Liver (tissue), 9 donors: ENCODE measurements around the gene TOB1. TPM values are rescaled to one million over a fixed set of nuclear protein-coding genes. Genes with fewer than 3 reads are reported as not detected.

Experiments used
- DNase-seq: peaks from one replicate; pipeline ENCODE4 v3.0.0-alpha.2; 2017; ENCODE audit warnings: low spot score
- H3K27ac ChIP-seq, 2 donors: one replicate each; pipeline ENCODE4 v1.7.0; 2013; ENCODE audit warnings: inconsistent platforms in 2 of 2, low read length in 2 of 2, control low read depth in 1 of 2, low read depth in 1 of 2, mild to moderate bottlenecking in 1 of 2
- H3K27me3 ChIP-seq, 4 donors: one replicate each; pipeline versions ENCODE4 v1.6.1 to v1.7.0; 2013; ENCODE audit warnings: low read length in 3 of 4, inconsistent platforms in 1 of 4, mild to moderate bottlenecking in 1 of 4, moderate library complexity in 1 of 4; ENCODE audit not compliant: control insufficient read depth in 4 of 4, insufficient read depth in 4 of 4
- H3K36me3 ChIP-seq, 4 donors: one replicate each; pipeline versions ENCODE4 v1.6.1 to v1.7.0; 2013; ENCODE audit warnings: low read length in 3 of 4, mild to moderate bottlenecking in 3 of 4, low read depth in 1 of 4, moderate library complexity in 1 of 4; ENCODE audit not compliant: control insufficient read depth in 4 of 4, insufficient read depth in 3 of 4
- H3K4me1 ChIP-seq, 4 donors: one replicate each; pipeline versions ENCODE4 v1.6.1 to v1.7.0; 2013; ENCODE audit warnings: low read length in 3 of 4, mild to moderate bottlenecking in 3 of 4, moderate library complexity in 1 of 4; ENCODE audit not compliant: control insufficient read depth in 4 of 4, insufficient read depth in 4 of 4
- H3K4me3 ChIP-seq, 3 donors: one replicate each; pipeline versions ENCODE4 v1.6.1 to v1.7.0; 2013; ENCODE audit warnings: low read length in 3 of 3, control low read depth in 1 of 3, low read depth in 1 of 3, mild to moderate bottlenecking in 1 of 3
- H3K9ac ChIP-seq, 2 donors: one replicate each; pipeline ENCODE4 v1.7.0; 2013; ENCODE audit warnings: low read length in 2 of 2, mild to moderate bottlenecking in 2 of 2, moderate library complexity in 2 of 2, control low read depth in 1 of 2, low read depth in 1 of 2
- H3K9me3 ChIP-seq, 4 donors: one replicate each; pipeline versions ENCODE4 v1.6.1 to v1.7.0; 2013; ENCODE audit warnings: low read length in 3 of 4; ENCODE audit not compliant: control insufficient read depth in 4 of 4
- EGR1 ChIP-seq, 2 donors: IDR thresholded peaks; 2 replicates each; pipeline ENCODE4 v1.6.1; 2016 to 2018; ENCODE audit warnings: antibody characterized with exemption in 2 of 2, low read depth in 2 of 2
- FOXA1 ChIP-seq: IDR thresholded peaks from 2 replicates; pipeline ENCODE4 v1.6.1; 2016; ENCODE audit warnings: antibody characterized with exemption
- FOXA2 ChIP-seq: IDR thresholded peaks from 2 replicates; pipeline ENCODE4 v1.6.1; 2016; ENCODE audit warnings: antibody characterized with exemption
- GABPA ChIP-seq, 2 donors: IDR thresholded peaks in 1 of 2; conservative IDR thresholded peaks in 1 of 2; 2 replicates each; pipeline ENCODE4 v1.6.1; 2016; ENCODE audit warnings: antibody characterized with exemption in 2 of 2, mild to moderate bottlenecking in 1 of 2, moderate library complexity in 1 of 2
- HNF4A ChIP-seq, 2 donors: conservative IDR thresholded peaks; 2 replicates each; pipeline ENCODE4 v1.6.1; 2016; ENCODE audit warnings: antibody characterized with exemption in 2 of 2, mild to moderate bottlenecking in 2 of 2
- HNF4G ChIP-seq: IDR thresholded peaks from 2 replicates; pipeline ENCODE4 v1.6.1; 2016; ENCODE audit warnings: antibody characterized with exemption
- JUND ChIP-seq, 2 donors: IDR thresholded peaks; 2 replicates each; pipeline ENCODE4 v1.6.1; 2016; ENCODE audit warnings: antibody characterized with exemption in 2 of 2
- NR2F2 ChIP-seq: IDR thresholded peaks from 2 replicates; pipeline ENCODE4 v1.6.1; 2016; ENCODE audit warnings: antibody characterized with exemption
- RXRA ChIP-seq, 2 donors: IDR thresholded peaks; 2 replicates each; pipeline ENCODE4 v1.6.1; 2017 to 2018; ENCODE audit warnings: antibody characterized with exemption in 2 of 2, mild to moderate bottlenecking in 1 of 2
- SP1 ChIP-seq: IDR thresholded peaks from 2 replicates; pipeline ENCODE4 v1.6.1; 2018; ENCODE audit warnings: antibody characterized with exemption, mild to moderate bottlenecking
- YY1 ChIP-seq: IDR thresholded peaks from 2 replicates; pipeline ENCODE4 v1.6.1; 2016; ENCODE audit warnings: antibody characterized with exemption, mild to moderate bottlenecking
- WGBS: extraction: QIAGEN DNeasy Blood & Tissue Kit; methylation state at CpG from one replicate; pipeline ENCODE4 v1.1.7; 2013; 5-methylcytosine and 5-hydroxymethylcytosine counted together
- polyA plus RNA-seq, 2 donors: library from polyadenylated mRNA; stranded (reverse) in 1 of 2; unstranded in 1 of 2; fragments of 200-250 nt in 1 of 2; fragments of >200 nt in 1 of 2; fragmentation: Nextera tagmentation in 1 of 2; extraction: Ambion mirVana in 1 of 2; gene quantifications; one replicate each; pipeline versions ENCODE4 v1.2.1 to v1.2.3, GENCODE V29; 2013 to 2015
- total RNA-seq, 2 donors: library from RNA; depleted of rRNA; stranded (reverse); fragments of >200 nt; gene quantifications; one replicate each; pipeline ENCODE4 v1.2.3, GENCODE V29; 2014
- TF ChIP-seq, protein P1 (sequence below): IDR thresholded peaks from 2 replicates; pipeline ENCODE4 v1.6.1; 2016; ENCODE audit warnings: antibody characterized with exemption
- TF ChIP-seq, protein P2 (sequence below): fragments of 150-350 bp; IDR thresholded peaks from 2 replicates; pipeline ENCODE4 v1.5.1; 2017; ENCODE audit warnings: improper control_type of control experiment, low read depth, low read length; ENCODE audit not compliant: missing input control
- TF ChIP-seq, protein P3 (sequence below): IDR thresholded peaks from 2 replicates; pipeline ENCODE4 v1.6.1; 2016; ENCODE audit warnings: antibody characterized with exemption, mild to moderate bottlenecking
- TF ChIP-seq, protein P4 (sequence below): IDR thresholded peaks from 2 replicates; pipeline ENCODE4 v1.6.1; 2016; ENCODE audit warnings: antibody characterized with exemption
- donor health status: healthy.
- donor health status: healthy.
- donor health status: healthy.
- donor health status: healthy.
- donor health status: healthy.

The TOB1 gene
- total and polyA plus RNA-seq, 4 donors: 10.2 to 132 (median 37.8) TPM

DNA sequence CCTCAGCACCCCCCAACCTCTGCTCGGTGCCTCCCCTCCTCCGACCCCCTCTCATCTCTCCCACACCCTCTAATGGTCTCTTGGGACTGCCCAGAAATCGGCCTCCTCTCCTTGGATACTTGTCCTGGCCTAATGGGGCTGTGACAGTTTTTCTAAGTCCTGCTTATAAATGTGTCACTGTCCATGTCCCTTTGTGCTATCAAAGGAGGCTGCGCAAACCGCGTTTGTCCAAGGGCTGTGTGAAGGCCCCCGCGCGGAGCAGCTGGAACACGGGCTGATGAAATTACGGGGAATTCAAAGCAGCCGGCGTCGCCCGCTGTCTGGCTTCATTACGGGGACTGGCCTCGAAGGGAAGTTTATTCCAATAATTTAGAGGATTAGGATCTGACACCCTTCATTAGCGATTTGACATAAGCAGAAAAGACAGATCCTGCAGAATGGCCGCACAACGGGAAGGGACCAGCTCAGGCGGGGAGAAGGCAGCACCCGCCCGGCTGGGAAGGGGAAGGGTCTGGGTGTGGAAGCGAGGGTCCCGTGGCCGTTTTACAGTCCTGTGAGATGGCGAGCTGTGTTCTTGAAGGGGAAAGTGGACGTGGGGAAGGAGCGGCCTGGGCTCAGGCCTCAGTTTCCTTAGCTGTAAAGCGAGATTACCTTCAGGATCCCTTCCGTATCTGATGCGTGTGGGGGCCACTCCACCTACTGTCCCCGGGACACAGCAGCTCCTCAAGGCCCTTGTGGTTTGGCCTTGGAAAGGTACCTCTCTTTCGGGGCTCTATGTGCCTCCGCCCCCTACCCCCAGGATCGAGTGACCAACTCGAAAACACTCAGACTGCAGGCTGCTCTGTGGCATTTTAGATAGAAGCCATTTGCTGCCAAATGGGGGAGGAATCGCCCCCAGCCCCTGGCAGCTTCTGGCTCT, 32.4 kb downstream of the TOB1 start:
- Histone ChIP-seq H3K9me3 (no peaks in the 10 kb centered on the region), H3K27ac (no peak overlapping the region), H3K4me1 (peaks cover 0 to 8% (median 6%) of the 10 kb centered on the region in 4 donors), H3K27me3 (no peaks in the 10 kb centered on the region), H3K36me3 (no peaks in the 10 kb centered on the region), H3K9ac (no peak overlapping the region), H3K4me3 (no peak overlapping the region)
- TF ChIP-seq, protein P1, sequence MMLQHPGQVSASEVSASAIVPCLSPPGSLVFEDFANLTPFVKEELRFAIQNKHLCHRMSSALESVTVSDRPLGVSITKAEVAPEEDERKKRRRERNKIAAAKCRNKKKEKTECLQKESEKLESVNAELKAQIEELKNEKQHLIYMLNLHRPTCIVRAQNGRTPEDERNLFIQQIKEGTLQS: no peak
- TF ChIP-seq HNF4G (no peak), FOXA2 (no peak), JUND (IDR thresholded peaks at IDR 0.05) (no peak), SP1 (no peak), HNF4A (conservative IDR thresholded peaks at IDR 0.05) (no peak), EGR1 (IDR thresholded peaks at IDR 0.05; ENCODE audit: low read depth in 2 of 2) (no peak), NR2F2 (no peak), FOXA1 (no peak), GABPA (IDR thresholded peaks at IDR 0.05 in 1 of 2, conservative IDR thresholded peaks at IDR 0.05 in 1 of 2) (no peak), RXRA (IDR thresholded peaks at IDR 0.05) (no peak)
- no peak for DNase-seq
- WGBS: 94% methylated on average over 38 of the region's 38 CpGs

DNA sequence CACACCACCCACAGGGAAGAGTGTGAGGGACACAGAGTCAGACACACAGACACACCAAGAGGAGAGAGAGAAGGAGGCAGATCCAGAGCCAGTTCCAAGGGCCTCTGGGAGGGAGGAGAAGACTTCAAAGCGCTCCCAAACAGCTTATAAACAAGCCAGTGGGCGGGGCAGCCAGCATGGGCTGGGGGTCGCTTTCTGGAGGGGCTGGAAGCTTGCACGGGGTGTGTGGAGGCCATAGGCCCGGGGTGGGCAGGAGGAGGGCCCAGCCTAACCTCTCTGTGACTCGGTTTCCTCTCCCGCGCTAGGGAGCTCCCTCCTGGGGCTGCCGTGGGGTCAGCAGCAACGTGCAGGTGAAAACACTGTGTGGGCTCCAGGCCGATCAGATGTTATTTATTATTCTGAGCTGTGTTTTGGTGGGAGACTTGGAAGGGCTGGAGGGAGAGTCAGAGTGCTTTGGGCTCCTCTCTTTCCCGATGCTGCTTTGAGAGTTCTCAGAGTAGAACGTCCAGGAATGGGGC, 33.2 kb downstream of the TOB1 start:
- no peak for DNase-seq
- no peak overlapping the region for H3K9ac ChIP-seq
- no peak overlapping the region for H3K27ac ChIP-seq
- 93% methylated on average over 13 of the region's 13 CpGs for WGBS
- no peaks in the 10 kb centered on the region for H3K36me3 ChIP-seq
- TF ChIP-seq, protein P2, sequence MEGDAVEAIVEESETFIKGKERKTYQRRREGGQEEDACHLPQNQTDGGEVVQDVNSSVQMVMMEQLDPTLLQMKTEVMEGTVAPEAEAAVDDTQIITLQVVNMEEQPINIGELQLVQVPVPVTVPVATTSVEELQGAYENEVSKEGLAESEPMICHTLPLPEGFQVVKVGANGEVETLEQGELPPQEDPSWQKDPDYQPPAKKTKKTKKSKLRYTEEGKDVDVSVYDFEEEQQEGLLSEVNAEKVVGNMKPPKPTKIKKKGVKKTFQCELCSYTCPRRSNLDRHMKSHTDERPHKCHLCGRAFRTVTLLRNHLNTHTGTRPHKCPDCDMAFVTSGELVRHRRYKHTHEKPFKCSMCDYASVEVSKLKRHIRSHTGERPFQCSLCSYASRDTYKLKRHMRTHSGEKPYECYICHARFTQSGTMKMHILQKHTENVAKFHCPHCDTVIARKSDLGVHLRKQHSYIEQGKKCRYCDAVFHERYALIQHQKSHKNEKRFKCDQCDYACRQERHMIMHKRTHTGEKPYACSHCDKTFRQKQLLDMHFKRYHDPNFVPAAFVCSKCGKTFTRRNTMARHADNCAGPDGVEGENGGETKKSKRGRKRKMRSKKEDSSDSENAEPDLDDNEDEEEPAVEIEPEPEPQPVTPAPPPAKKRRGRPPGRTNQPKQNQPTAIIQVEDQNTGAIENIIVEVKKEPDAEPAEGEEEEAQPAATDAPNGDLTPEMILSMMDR: no peak
- TF ChIP-seq, protein P1: no peak
- TF ChIP-seq NR2F2 (no peak), EGR1 (IDR thresholded peaks at IDR 0.05; ENCODE audit: low read depth in 2 of 2) (no peak), FOXA2 (no peak), RXRA (IDR thresholded peaks at IDR 0.05) (no peak), YY1 (no peak)
- TF ChIP-seq, protein P3, sequence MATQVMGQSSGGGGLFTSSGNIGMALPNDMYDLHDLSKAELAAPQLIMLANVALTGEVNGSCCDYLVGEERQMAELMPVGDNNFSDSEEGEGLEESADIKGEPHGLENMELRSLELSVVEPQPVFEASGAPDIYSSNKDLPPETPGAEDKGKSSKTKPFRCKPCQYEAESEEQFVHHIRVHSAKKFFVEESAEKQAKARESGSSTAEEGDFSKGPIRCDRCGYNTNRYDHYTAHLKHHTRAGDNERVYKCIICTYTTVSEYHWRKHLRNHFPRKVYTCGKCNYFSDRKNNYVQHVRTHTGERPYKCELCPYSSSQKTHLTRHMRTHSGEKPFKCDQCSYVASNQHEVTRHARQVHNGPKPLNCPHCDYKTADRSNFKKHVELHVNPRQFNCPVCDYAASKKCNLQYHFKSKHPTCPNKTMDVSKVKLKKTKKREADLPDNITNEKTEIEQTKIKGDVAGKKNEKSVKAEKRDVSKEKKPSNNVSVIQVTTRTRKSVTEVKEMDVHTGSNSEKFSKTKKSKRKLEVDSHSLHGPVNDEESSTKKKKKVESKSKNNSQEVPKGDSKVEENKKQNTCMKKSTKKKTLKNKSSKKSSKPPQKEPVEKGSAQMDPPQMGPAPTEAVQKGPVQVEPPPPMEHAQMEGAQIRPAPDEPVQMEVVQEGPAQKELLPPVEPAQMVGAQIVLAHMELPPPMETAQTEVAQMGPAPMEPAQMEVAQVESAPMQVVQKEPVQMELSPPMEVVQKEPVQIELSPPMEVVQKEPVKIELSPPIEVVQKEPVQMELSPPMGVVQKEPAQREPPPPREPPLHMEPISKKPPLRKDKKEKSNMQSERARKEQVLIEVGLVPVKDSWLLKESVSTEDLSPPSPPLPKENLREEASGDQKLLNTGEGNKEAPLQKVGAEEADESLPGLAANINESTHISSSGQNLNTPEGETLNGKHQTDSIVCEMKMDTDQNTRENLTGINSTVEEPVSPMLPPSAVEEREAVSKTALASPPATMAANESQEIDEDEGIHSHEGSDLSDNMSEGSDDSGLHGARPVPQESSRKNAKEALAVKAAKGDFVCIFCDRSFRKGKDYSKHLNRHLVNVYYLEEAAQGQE: no peak
- TF ChIP-seq, protein P4, sequence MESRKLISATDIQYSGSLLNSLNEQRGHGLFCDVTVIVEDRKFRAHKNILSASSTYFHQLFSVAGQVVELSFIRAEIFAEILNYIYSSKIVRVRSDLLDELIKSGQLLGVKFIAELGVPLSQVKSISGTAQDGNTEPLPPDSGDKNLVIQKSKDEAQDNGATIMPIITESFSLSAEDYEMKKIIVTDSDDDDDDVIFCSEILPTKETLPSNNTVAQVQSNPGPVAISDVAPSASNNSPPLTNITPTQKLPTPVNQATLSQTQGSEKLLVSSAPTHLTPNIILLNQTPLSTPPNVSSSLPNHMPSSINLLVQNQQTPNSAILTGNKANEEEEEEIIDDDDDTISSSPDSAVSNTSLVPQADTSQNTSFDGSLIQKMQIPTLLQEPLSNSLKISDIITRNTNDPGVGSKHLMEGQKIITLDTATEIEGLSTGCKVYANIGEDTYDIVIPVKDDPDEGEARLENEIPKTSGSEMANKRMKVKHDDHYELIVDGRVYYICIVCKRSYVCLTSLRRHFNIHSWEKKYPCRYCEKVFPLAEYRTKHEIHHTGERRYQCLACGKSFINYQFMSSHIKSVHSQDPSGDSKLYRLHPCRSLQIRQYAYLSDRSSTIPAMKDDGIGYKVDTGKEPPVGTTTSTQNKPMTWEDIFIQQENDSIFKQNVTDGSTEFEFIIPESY: no peak
- H3K4me1 ChIP-seq: peaks cover 0 to 8% (median 6%) of the 10 kb centered on the region in 4 donors
- H3K27me3 ChIP-seq: no peaks in the 10 kb centered on the region
- H3K4me3 ChIP-seq: no peak overlapping the region
- H3K9me3 ChIP-seq: no peaks in the 10 kb centered on the region
